ENCODE measurements around the gene OGG1.

- TF ChIP-seq POLR2A (IDR thresholded peaks at IDR 0.05; ENCODE audit: extremely low read depth, insufficient read length) (no peak), CTCF (IDR thresholded peaks at IDR 0.05; ENCODE audit: low read depth, low read length) (no peak)
These were observed 32.2 kb upstream of the OGG1 start for GRCh38 chr3:9717563-9717962.

All from NB4 (cell line).